Endothelial cell of umbilical vein (primary cell): ENCODE data around the gene METTL16. TPM values are rescaled to one million over a fixed set of nuclear protein-coding genes. Genes with fewer than 3 reads are reported as not detected.

Source experiments
- BruUV-seq: library from RNA; stranded (reverse); fragments of 400-500 nt; replicated peaks from 2 replicates; lab custom pipeline; 2021; lab: Mats Ljungman, UMichigan
- CTCF ChIA-PET: fragments of 300-600, 350-600 bp; sonication (Branson Sonifier 250); formaldehyde crosslinking; loops from one replicate; lab custom pipeline; 2021; ENCODE audit warnings: antibody characterized with exemption, inconsistent platforms; lab: Charles Lee
- POLR2A ChIA-PET: fragments of 300-600, 350-600 bp; sonication (Branson Sonifier 250); formaldehyde crosslinking; loops from one replicate; lab custom pipeline; 2021; ENCODE audit warnings: antibody characterized with exemption, inconsistent platforms; lab: Charles Lee
- DNase-seq: peaks from one replicate; pipeline ENCODE4 v3.0.0-alpha.2; 2011; ENCODE audit warnings: low read depth, low spot score
- FAIRE-seq: peaks from 2 replicates; lab custom pipeline; 2011; peaks lifted over from hg19 to GRCh38; lab: Jason Lieb, UNC
- H2AFZ ChIP-seq: 2 replicates; pipeline ENCODE4 v1.6.0; 2012; ENCODE audit warnings: low read depth, low read length, control low read depth, inconsistent platforms
- H3K27ac ChIP-seq: 2 replicates; pipeline ENCODE4 v1.5.1; 2011; ENCODE audit warnings: low read depth, mild to moderate bottlenecking, control low read depth, low read length, moderate library complexity; ENCODE audit not compliant: insufficient read depth
- H3K27me3 ChIP-seq, 2 experiments: 2 replicates each; pipeline versions ENCODE4 v1.6.0 to v1.6.1; 2011; ENCODE audit warnings: low read length in 2 of 2, mixed read lengths in 1 of 2; ENCODE audit not compliant: control insufficient read depth in 2 of 2, insufficient read depth in 2 of 2
- H3K36me3 ChIP-seq, 2 experiments: 2 replicates in 1 of 2; 3 replicates in 1 of 2; pipeline ENCODE4 v1.5.1; 2011; ENCODE audit warnings: low read length in 2 of 2, mild to moderate bottlenecking in 1 of 2, moderate library complexity in 1 of 2; ENCODE audit not compliant: control insufficient read depth in 2 of 2, insufficient read depth in 2 of 2; ENCODE audit errors: extremely low read depth in 1 of 2
- H3K4me1 ChIP-seq: 3 replicates; pipeline ENCODE4 v1.5.1; 2011; ENCODE audit warnings: mild to moderate bottlenecking, low read length; ENCODE audit not compliant: control insufficient read depth, insufficient read depth; ENCODE audit errors: extremely low read depth
- H3K4me2 ChIP-seq: 2 replicates; pipeline ENCODE4 v1.6.1; 2011; ENCODE audit warnings: low read length, control low read depth, mixed read lengths; ENCODE audit not compliant: insufficient read depth
- H3K4me3 ChIP-seq, 3 experiments: fragments of 200-600 bp in 1 of 3; sonication (generic), shearing (Covaris generic) in 1 of 3; replicated peaks in 1 of 3; 2 replicates each; pipeline ENCODE4 v1.5.1; 2011 to 2016; ENCODE audit warnings: control low read depth in 3 of 3, low read length in 3 of 3, mild to moderate bottlenecking in 2 of 3, inconsistent platforms in 1 of 3, low read depth in 1 of 3, moderate library complexity in 1 of 3; ENCODE audit not compliant: insufficient read depth in 1 of 3
- H3K79me2 ChIP-seq: 2 replicates; pipeline ENCODE4 v1.6.0; 2012; ENCODE audit warnings: low read length, inconsistent platforms; ENCODE audit not compliant: control insufficient read depth, insufficient read depth
- H3K9ac ChIP-seq: replicated peaks from 2 replicates; pipeline ENCODE3; 2011; ENCODE audit warnings: low read length, control low read depth; ENCODE audit not compliant: insufficient read depth; ENCODE audit errors: extremely low read depth
- H3K9me1 ChIP-seq: replicated peaks from 3 replicates; pipeline ENCODE4 v1.6.0; 2011; ENCODE audit warnings: mild to moderate bottlenecking, low read length; ENCODE audit not compliant: control insufficient read depth, insufficient read depth; ENCODE audit errors: extremely low read depth
- H3K9me3 ChIP-seq: replicated peaks from 2 replicates; pipeline ENCODE4 v1.5.1; 2012; ENCODE audit warnings: low read length, inconsistent platforms; ENCODE audit not compliant: control insufficient read depth, insufficient read depth
- H4K20me1 ChIP-seq: replicated peaks from 2 replicates; pipeline ENCODE3; 2011; ENCODE audit warnings: mild to moderate bottlenecking, low read length; ENCODE audit not compliant: control insufficient read depth, insufficient read depth; ENCODE audit errors: extremely low read depth
- CTCF ChIP-seq, 2 donors: IDR thresholded peaks; 1 replicate in 1 of 2; 2 replicates in 1 of 2; pipeline ENCODE4 v1.5.1; 2011; ENCODE audit warnings: low read length in 2 of 2, mild to moderate bottlenecking in 2 of 2, moderate library complexity in 2 of 2, control low read depth in 1 of 2, inconsistent platforms in 1 of 2, low read depth in 1 of 2; ENCODE audit not compliant: insufficient read depth in 1 of 2; ENCODE audit errors: extremely low read depth in 1 of 2
- EZH2 ChIP-seq: IDR thresholded peaks from 2 replicates; pipeline ENCODE4 v1.6.1; 2012; ENCODE audit warnings: borderline replicate concordance, low read depth, mild to moderate bottlenecking, moderate library complexity, low read length, inconsistent platforms; ENCODE audit not compliant: severe bottlenecking
- FOS ChIP-seq: IDR thresholded peaks from 2 replicates; pipeline ENCODE4 v1.6.1; 2011; ENCODE audit warnings: mild to moderate bottlenecking, low read length, moderate library complexity, borderline replicate concordance; ENCODE audit not compliant: insufficient read depth
- GATA2 ChIP-seq: IDR thresholded peaks from 2 replicates; pipeline ENCODE4 v1.7.0; 2011; ENCODE audit warnings: low read depth, mild to moderate bottlenecking, moderate library complexity, mixed read lengths, low read length; ENCODE audit not compliant: insufficient read length, insufficient read depth
- JUN ChIP-seq: IDR thresholded peaks from 2 replicates; pipeline ENCODE4 v1.6.1; 2011; ENCODE audit warnings: borderline replicate concordance, low read depth; ENCODE audit not compliant: insufficient read length, insufficient read depth
- MAX ChIP-seq: IDR thresholded peaks from 2 replicates; pipeline ENCODE4 v1.6.1; 2011; ENCODE audit not compliant: insufficient read depth, insufficient read length
- MYC ChIP-seq: IDR thresholded peaks from one replicate; pipeline ENCODE4 v1.6.1; 2011; ENCODE audit warnings: mild to moderate bottlenecking, low read depth, low read length
- POLR2A ChIP-seq: IDR thresholded peaks from 2 replicates; pipeline ENCODE4 v1.6.1; 2012; ENCODE audit warnings: low read depth, mild to moderate bottlenecking, control low read depth, low read length
- dilution Hi-C: fragments of 300-500 bp; cut with MboI; formaldehyde crosslinking; loops from one replicate; pipeline ENCODE4 v1.15.0; 2019; ENCODE audit warnings: low sequenced_read_pairs; ENCODE audit not compliant: extremely low pct_ligation_motif_present
- intact Hi-C: fragments of 100-400 bp; cut with micrococcal nuclease; formaldehyde crosslinking; loops from one replicate; pipeline ENCODE4 v1.10.0; 2022
- polyA plus RNA-seq, 4 experiments: library from polyadenylated mRNA; depleted of rRNA in 3 of 4; stranded (reverse) in 3 of 4; unstranded in 1 of 4; fragments of >200 nt; gene quantifications; 2 replicates each; pipeline versions ENCODE4 v1.2.1 to v1.2.3, GENCODE V29; 2011 to 2012; ENCODE audit warnings: missing spikeins in 1 of 4
- total RNA-seq: library from RNA; stranded (reverse); gene quantifications from 2 replicates; pipeline ENCODE4 v1.2.3, GENCODE V29; 2021

The METTL16 gene
- total and polyA plus RNA-seq, 2 donors (not counting 3 experiments of a cell fraction or from before 2014, with no cell fraction given): 11.0 to 24.7 TPM

- dilution Hi-C loops: no loop called here
- H3K79me2 ChIP-seq: no peaks in the 10 kb centered on the region
- FAIRE-seq (no peak), DNase-seq (no peak)
- no peak overlapping the region for H2AFZ ChIP-seq
- ChIA-PET POLR2A (no interaction called here), CTCF (no interaction called here)
- H3K9me3 ChIP-seq: no peaks in the 10 kb centered on the region
- H3K9ac ChIP-seq: no peak overlapping the region
- H3K27me3 ChIP-seq: no peaks in the 10 kb centered on the region
- BruUV-seq: no TSS peak
- intact Hi-C loops: no loop called here
- no peak overlapping the region for H3K27ac ChIP-seq
- TF ChIP-seq MAX (no peak), CTCF (IDR thresholded peaks at IDR 0.05; ENCODE audit: extremely low read depth in 1 of 2, insufficient read depth in 1 of 2, low read depth in 1 of 2, low read length in 2 of 2) (no peak), EZH2 (no peak), POLR2A (no peak), MYC (no peak), FOS (no peak), JUN (no peak), GATA2 (no peak)
- no peak overlapping the region for H3K4me2 ChIP-seq
- H3K36me3 ChIP-seq: peaks cover 4 to 8% of the 10 kb centered on the region in 2 experiments
- H4K20me1 ChIP-seq: no peaks in the 10 kb centered on the region
- H3K4me3 ChIP-seq: no peak overlapping the region
- H3K4me1 ChIP-seq: peaks cover 8% of the 10 kb centered on the region
- H3K9me1 ChIP-seq: no peaks in the 10 kb centered on the region
Measured at GRCh38 chr17:2462481-2462880, 49.2 kb downstream of the METTL16 start.
